Left ventricle myocardium inferior (tissue), 1 donor: Measurements from ENCODE around the gene CFAP61. TPM values are rescaled to one million over a fixed set of nuclear protein-coding genes. Genes with fewer than 3 reads are reported as not detected.
A peak's percentile ranks its signal among the peaks of the same experiment; 100 is the strongest.

Source experiments
- DNase-seq: peaks from one replicate; pipeline ENCODE4 v3.0.0-alpha.2; 2020
- H3K27ac ChIP-seq: fragments of 200-600 bp; replicated peaks from 2 replicates; pipeline ENCODE4 v1.8.0; 2021
- H3K27me3 ChIP-seq: fragments of 200-600 bp; 2 replicates; pipeline ENCODE4 v1.8.0; 2021; ENCODE audit warnings: low read depth
- H3K36me3 ChIP-seq: fragments of 200-600 bp; 2 replicates; pipeline ENCODE4 v1.8.0; 2021
- H3K4me1 ChIP-seq: fragments of 200-600 bp; 2 replicates; pipeline ENCODE4 v1.8.0; 2021
- H3K4me3 ChIP-seq: fragments of 200-600 bp; 2 replicates; pipeline ENCODE4 v1.8.0; 2021; ENCODE audit warnings: mild to moderate bottlenecking, moderate library complexity
- H3K9me3 ChIP-seq: fragments of 200-600 bp; replicated peaks from 2 replicates; pipeline ENCODE4 v1.8.0; 2021
- CTCF ChIP-seq: fragments of 200-600 bp; IDR thresholded peaks from 2 replicates; pipeline ENCODE4 v1.8.0; 2021; ENCODE audit warnings: antibody characterized with exemption, mild to moderate bottlenecking, borderline replicate concordance
- intact Hi-C: fragments of 100-400 bp; cut with micrococcal nuclease; formaldehyde crosslinking; loops from one replicate; pipeline ENCODE4 v1.11.0; 2022
- total RNA-seq: library from RNA; stranded (reverse); fragmentation: NEBNext Ultra II Directional; extraction: Animal tissue kit (Norgen Biotek cat#: 25700); gene quantifications from one replicate; pipeline ENCODE4 v1.2.1, GENCODE V29; 2021
- donor health status: DM: no; HTN: yes; CAD: no; lungs with severe emphysema.

Gene CFAP61
- total RNA-seq, 1 donor from 2014 or later = 54.8 TPM

DNA sequence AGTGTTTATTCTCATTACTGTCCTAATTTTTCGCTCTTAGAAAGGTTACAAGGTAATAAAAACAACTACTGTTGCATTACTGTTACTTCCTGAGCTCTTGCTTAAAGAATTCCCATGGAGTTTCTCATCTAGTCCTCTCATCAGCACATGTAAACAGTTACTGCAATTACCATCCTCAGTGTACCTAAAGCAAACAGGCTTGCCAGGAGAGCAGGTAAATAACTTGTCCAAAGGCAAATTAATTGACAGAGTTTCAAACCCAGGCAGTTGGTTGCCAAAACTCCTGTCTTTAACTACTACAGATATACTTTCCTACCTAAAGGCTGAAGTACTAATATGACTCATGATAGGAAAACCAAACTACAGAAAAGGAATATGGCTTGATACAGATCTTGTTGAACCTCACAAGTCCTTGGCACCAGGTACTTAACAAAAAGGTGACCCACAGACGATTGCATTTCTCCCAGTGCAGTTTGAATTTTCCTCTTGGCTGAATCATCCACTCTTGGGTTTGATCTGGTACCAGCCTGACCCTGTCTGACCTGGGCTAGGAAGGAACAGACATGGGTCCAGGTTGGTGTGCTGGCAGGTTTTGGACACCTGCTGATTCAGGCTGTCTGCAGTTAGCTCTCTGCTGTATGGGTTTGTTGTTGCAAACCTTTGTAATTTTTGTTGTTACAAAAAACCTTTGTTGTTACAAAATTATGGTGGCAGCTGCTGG, 153.0 kb downstream of the CFAP61 start:
- Histone ChIP-seq H3K27ac (no peak overlapping the region), H3K36me3 (no peaks in the 10 kb centered on the region), H3K27me3 (peaks cover 10% of the 10 kb centered on the region), H3K4me1 (peaks cover 46% of the 10 kb centered on the region), H3K9me3 (no peaks in the 10 kb centered on the region), H3K4me3 (no peak overlapping the region)
- intact Hi-C loops = no loop called here
- DNase-seq = no peak
- TF ChIP-seq CTCF = no peak

GRCh38 chr20:20205862-20206236, 153.5 kb downstream of the CFAP61 start:
- intact Hi-C loops = no loop called here
- Histone ChIP-seq H3K27ac (no peak overlapping the region), H3K36me3 (no peaks in the 10 kb centered on the region), H3K4me3 (no peak overlapping the region), H3K9me3 (no peaks in the 10 kb centered on the region), H3K4me1 (peaks cover 49% of the 10 kb centered on the region), H3K27me3 (peaks cover 10% of the 10 kb centered on the region)
- no peak for DNase-seq
- no peak for TF ChIP-seq CTCF

- Histone ChIP-seq H3K4me3 (no peak overlapping the region), H3K27me3 (peaks cover 10% of the 10 kb centered on the region), H3K4me1 (peaks cover 47% of the 10 kb centered on the region), H3K36me3 (no peaks in the 10 kb centered on the region), H3K9me3 (no peaks in the 10 kb centered on the region), H3K27ac (peak overlapping the region; percentile 58)
- intact Hi-C loops = no loop called here
- no peak for TF ChIP-seq CTCF
- DNase-seq = no peak
Observed at GRCh38 chr20:20206788-20207187, 154.5 kb downstream of the CFAP61 start.

- Histone ChIP-seq H3K36me3 (no peaks in the 10 kb centered on the region), H3K4me1 (peaks cover 49% of the 10 kb centered on the region), H3K9me3 (no peaks in the 10 kb centered on the region), H3K27me3 (peaks cover 10% of the 10 kb centered on the region), H3K4me3 (no peak overlapping the region), H3K27ac (peak overlapping the region; percentile 58)
- no peak for DNase-seq
- TF ChIP-seq CTCF = no peak
- intact Hi-C loops = no loop called here
Observed at GRCh38 chr20:20207291-20207690, 155.0 kb downstream of the CFAP61 start.

- Histone ChIP-seq H3K27me3 (peaks cover 10% of the 10 kb centered on the region), H3K27ac (peak overlapping the region; percentile 58), H3K36me3 (no peaks in the 10 kb centered on the region), H3K4me1 (peaks cover 55% of the 10 kb centered on the region), H3K4me3 (no peak overlapping the region), H3K9me3 (no peaks in the 10 kb centered on the region)
- no peak for TF ChIP-seq CTCF
- no peak for DNase-seq
- intact Hi-C loops = no loop called here
Observed at GRCh38 chr20:20207872-20208271, 155.5 kb downstream of the CFAP61 start.
